GM19035 (cell line): ENCODE measurements around the gene ASXL1.
"Not testable (repeated sequence)": the region's sequence is repeated elsewhere in the genome, so short reads cannot be mapped to it uniquely, and the experiment has no call there.

Experiments
- ATAC-seq: cut with Tn5 transposase; IDR thresholded peaks from one replicate; pipeline ENCODE4 v1.9.1; 2021; ENCODE audit not compliant: unreplicated experiment

ASXL1 gene

DNA sequence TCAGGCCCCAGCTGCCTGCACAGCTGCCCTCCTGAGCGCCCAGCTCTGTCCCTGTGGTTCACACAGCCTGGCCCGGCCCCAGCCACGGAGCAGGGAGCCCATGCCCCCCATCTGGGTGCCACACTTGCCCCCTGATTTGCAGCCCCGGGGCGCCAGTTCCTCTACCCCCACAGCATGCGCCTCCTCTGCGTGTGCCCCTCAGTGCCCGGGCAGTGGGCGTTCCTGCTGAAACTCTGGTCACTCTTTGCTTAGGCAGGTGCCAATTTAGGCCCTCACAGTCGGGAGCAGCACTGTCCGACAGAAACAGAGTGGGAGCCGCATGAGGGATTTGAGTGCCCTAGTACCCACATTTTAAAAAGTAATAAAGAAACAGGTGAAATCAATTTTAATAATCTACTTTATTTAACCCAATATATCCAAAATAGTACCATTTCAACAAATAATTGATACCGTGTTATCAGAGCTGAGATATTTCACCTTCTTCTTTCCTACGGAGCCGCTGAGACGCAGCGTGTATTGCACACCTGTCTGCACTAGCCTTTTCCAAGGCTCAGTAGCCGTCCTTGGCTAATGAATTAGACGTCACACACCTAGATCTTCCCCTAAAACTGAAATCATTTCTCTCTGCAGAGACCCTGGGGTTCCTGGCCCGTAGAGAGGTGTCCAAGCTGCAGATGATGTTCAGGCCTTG lies 106.4 kb downstream of the ASXL1 start:
- no peak for ATAC-seq

GRCh38 chr20:32465092-32465900 lies 107.2 kb downstream of the ASXL1 start:
- no peak for ATAC-seq

- ATAC-seq: not testable (repeated sequence)
Observed at GRCh38 chr20:32465901-32466675, 108.0 kb downstream of the ASXL1 start.

DNA sequence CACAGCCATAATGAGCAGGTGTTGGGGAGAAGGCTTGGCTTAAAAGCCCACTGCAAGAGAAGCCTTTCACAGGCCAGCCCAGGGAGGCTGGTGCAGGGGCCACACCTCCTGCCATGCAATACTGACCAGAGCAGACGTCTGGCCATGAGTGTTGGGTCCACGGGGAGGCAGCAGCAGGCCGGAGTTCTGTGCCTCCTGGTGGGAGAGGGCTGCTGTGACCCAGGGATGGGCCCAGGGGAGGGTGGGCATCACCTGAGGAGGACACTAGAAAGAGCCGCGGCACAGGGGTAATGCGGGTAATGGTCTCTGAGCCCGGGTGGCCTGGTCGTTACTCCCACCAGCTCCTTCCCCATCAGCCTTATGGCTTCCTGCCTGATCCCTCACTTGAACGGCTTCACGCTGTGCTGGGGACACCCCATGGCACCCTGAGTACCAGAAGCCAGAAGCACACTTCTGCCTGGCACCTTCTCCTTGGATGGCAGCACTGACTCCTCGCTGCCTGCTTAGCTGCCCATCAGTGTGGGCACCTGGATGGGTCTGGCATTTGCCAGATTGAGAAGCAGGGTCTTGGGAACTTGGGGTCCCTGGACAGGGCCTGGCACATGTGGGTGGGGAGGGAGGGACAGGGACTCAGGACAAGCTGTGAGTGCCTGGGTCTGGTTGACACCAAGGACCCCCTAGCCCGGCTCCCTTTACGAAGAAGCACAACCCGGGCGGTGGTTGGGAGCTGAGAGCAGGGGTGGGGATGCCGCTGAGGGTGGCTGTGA lies 108.8 kb downstream of the ASXL1 start:
- ATAC-seq: no peak

DNA sequence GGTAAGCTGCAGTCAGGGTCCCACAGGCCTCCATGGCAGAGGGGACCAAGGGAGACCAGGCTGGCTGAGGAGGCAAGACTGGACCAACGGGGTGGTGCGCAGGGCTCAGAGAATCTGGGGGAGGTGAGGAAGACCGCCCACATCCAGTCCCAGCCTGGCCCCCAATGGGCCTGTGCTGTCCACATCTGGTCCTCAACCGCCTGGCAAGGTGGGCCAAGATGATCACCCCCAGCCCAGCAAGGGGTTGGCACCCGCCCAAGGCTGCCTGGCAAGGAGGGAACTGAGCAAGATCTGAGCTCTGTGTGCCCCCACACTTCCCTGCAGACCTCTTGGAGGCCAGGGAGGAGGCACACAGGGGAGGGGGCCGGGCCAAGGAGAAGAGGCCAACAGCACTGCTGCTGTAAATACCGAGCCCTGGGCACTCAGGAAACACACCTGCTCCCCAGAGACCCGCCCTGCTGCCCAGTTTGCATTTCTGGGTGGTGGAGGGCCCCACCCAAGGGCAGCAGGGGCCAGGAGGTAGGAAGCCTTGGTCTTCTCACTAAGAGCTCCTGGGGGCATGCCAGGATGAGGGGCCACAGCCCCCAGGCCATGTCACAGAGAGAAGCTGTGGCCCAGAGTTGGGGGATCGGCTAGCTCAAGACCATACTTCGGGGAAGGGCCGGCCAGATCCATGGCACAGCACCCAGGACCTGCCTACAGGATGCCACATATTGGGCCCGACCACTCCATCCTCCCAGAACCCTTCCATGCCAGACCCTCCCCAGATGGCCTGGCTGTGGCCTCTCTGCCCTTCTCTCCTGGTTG lies 109.6 kb downstream of the ASXL1 start:
- no peak for ATAC-seq

DNA sequence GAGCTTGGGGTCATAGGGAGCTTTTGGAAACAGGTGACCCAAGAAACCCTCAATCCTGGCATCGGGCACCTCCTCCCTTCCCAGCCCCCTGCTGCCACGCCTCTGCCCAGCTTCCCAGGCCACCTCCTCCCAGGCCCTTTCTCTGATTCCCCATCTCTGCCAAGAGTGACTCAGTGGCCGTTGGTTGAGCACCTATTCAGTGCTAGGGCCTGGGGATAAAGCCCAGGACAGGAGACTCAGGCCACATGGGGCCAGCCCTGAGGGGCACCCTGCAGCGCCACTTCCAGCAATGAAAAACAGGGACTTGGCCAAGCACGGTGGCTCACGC lies 110.1 kb downstream of the ASXL1 start:
- ATAC-seq: no peak

DNA sequence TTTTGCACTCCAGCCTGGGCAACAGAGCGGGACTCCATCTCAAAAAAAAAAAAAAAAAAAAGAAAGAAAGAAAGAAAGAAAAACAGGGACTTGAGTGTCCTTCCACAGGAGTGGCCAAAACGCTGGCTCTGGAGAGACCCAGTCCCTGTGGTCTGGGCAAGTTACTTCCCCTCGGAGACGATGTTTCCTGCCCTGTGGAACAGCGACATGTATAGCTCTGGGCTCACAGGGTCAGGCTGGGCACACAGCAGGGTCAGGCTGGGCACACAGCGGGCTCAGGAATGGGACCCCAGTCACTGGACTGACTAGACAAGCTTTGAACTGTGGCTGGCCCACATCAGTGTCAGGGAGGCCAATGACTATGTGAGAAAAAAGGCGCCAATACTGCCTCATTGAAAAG lies 110.7 kb downstream of the ASXL1 start:
- no peak for ATAC-seq

GRCh38 chr20:32470025-32470861 lies 112.1 kb downstream of the ASXL1 start:
- ATAC-seq: no peak

DNA sequence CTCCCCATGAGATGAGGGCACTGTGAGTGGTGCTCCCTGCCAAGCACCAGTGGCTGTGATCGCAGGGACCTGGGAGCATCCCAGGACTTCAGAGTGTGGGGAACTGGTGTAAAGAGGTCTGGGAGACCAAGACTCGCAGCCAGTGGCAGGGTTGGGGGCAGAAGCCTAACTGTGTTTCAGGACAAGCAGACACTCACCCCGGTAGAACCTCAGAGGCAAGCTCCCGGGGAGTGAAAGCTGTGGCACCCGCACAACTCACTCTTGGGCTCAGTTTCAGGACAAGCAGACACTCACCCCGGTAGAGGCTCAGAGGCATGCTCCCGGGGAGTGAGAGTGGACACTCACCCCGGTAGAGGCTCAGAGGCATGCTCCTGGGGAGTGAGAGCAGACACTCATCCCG lies 112.8 kb downstream of the ASXL1 start:
- no peak for ATAC-seq

DNA sequence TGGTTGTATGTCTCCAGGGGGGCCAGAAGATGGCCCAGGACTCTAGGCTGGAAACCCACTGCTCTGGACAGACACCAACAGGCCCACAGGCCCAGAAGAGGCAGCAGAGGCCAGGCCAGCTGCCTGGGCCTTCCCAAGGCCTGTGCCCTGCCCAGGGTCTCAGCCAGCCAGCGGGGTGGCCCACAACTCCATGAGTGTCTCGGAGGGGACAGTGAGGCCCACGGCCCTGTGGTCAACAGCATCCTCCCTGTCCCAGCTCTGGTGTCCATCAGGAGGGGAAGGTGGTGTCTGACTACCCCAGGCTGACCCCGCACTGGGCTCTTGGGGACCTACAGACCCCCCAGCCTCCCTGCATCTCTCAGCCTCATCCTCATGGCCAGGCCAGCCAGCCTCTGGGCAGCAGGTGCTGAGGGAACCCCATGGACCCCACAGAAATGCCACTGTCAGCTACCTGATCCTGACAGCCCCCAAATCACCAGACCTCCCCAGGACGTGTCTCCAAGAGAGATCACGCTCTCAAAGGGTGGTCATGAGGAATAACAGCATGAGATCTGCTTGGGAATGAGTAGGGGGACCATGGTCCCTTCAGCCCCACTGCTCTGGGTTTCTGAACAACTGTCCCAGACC lies 114.6 kb downstream of the ASXL1 start:
- no peak for ATAC-seq

GRCh38 chr20:32473231-32474008 lies 115.3 kb downstream of the ASXL1 start:
- ATAC-seq: no peak

GRCh38 chr20:32474009-32474716 lies 116.0 kb downstream of the ASXL1 start:
- no peak for ATAC-seq

DNA sequence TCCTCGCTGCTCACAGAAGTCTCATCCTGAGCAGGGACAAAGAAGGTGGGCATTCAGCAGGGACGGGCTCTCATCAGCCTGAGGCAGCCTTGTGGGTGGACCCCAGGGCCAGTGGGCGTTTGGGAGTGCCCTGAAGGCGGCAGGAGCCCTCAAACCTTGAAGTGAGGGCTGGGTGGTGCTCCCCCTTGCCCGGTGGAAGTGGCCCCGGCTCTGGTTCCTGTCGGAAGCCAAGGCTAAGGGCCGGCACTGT lies 116.5 kb downstream of the ASXL1 start:
- no peak for ATAC-seq

GRCh38 chr20:32474967-32475811 lies 117.1 kb downstream of the ASXL1 start:
- no peak for ATAC-seq

DNA sequence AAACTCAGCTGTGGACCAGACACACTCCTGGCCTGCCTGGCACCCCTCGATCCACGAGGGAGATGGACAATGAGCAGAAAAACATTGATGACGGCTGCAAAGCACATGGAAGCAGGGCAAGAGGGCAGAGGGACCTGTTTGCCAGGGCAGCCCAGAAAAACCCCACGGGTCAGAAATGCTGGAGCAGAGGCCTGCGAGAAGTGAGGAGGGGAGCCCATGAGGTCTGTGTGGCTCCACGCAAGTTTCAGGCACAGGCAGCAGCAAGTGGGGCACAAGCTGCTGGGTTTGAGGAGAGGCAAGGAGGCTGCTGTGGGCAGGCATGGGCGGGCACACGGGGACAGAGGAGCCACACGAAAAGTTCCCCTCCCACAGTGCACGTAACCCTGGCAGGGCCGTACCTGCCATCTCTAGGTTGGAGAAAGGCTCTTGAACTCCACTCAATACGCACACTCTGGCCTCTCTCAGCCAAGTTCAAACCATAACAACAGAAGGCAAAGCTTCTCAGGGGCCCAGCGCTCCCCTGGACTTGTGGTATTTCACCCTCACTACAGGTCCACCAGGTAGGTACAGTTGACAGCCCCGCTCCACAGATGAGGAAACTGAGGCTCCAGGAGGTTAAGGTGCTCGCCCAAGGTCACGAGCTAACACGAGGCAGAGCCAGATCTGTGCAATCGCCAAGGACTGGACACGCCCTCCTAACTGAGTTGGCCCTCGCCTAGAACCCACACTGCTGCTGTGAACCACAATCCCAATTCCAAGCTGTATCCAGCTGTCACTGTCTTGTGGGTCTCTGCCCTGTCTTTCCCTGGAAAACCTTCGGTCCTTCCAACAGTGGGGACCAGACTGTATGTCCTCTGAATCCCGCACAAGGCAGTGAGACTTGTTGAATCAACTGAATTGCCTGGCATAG lies 118.8 kb downstream of the ASXL1 start:
- ATAC-seq: no peak
